Liver (tissue), 9 donors: ENCODE data around the gene CFAP99. TPM values are rescaled to one million over a fixed set of nuclear protein-coding genes. Genes with fewer than 3 reads are reported as not detected.

Experiments used
- DNase-seq: peaks from one replicate; pipeline ENCODE4 v3.0.0-alpha.2; 2017; ENCODE audit warnings: low spot score
- H3K27ac ChIP-seq, 2 donors: one replicate each; pipeline ENCODE4 v1.7.0; 2013; ENCODE audit warnings: inconsistent platforms in 2 of 2, low read length in 2 of 2, control low read depth in 1 of 2, low read depth in 1 of 2, mild to moderate bottlenecking in 1 of 2
- H3K27me3 ChIP-seq, 4 donors: one replicate each; pipeline versions ENCODE4 v1.6.1 to v1.7.0; 2013; ENCODE audit warnings: low read length in 3 of 4, inconsistent platforms in 1 of 4, mild to moderate bottlenecking in 1 of 4, moderate library complexity in 1 of 4; ENCODE audit not compliant: control insufficient read depth in 4 of 4, insufficient read depth in 4 of 4
- H3K36me3 ChIP-seq, 4 donors: one replicate each; pipeline versions ENCODE4 v1.6.1 to v1.7.0; 2013; ENCODE audit warnings: low read length in 3 of 4, mild to moderate bottlenecking in 3 of 4, low read depth in 1 of 4, moderate library complexity in 1 of 4; ENCODE audit not compliant: control insufficient read depth in 4 of 4, insufficient read depth in 3 of 4
- H3K4me1 ChIP-seq, 4 donors: one replicate each; pipeline versions ENCODE4 v1.6.1 to v1.7.0; 2013; ENCODE audit warnings: low read length in 3 of 4, mild to moderate bottlenecking in 3 of 4, moderate library complexity in 1 of 4; ENCODE audit not compliant: control insufficient read depth in 4 of 4, insufficient read depth in 4 of 4
- H3K4me3 ChIP-seq, 3 donors: one replicate each; pipeline versions ENCODE4 v1.6.1 to v1.7.0; 2013; ENCODE audit warnings: low read length in 3 of 3, control low read depth in 1 of 3, low read depth in 1 of 3, mild to moderate bottlenecking in 1 of 3
- H3K9ac ChIP-seq, 2 donors: one replicate each; pipeline ENCODE4 v1.7.0; 2013; ENCODE audit warnings: low read length in 2 of 2, mild to moderate bottlenecking in 2 of 2, moderate library complexity in 2 of 2, control low read depth in 1 of 2, low read depth in 1 of 2
- H3K9me3 ChIP-seq, 4 donors: one replicate each; pipeline versions ENCODE4 v1.6.1 to v1.7.0; 2013; ENCODE audit warnings: low read length in 3 of 4; ENCODE audit not compliant: control insufficient read depth in 4 of 4
- ATF3 ChIP-seq: IDR thresholded peaks from 2 replicates; pipeline ENCODE4 v1.6.1; 2016; ENCODE audit warnings: antibody characterized with exemption
- CTCF ChIP-seq: fragments of 150-350 bp; IDR thresholded peaks from 2 replicates; pipeline ENCODE4 v1.5.1; 2017; ENCODE audit warnings: improper control_type of control experiment, low read depth, low read length; ENCODE audit not compliant: missing input control
- FOXA1 ChIP-seq: IDR thresholded peaks from 2 replicates; pipeline ENCODE4 v1.6.1; 2016; ENCODE audit warnings: antibody characterized with exemption
- FOXA2 ChIP-seq: IDR thresholded peaks from 2 replicates; pipeline ENCODE4 v1.6.1; 2016; ENCODE audit warnings: antibody characterized with exemption
- GABPA ChIP-seq, 2 donors: IDR thresholded peaks in 1 of 2; conservative IDR thresholded peaks in 1 of 2; 2 replicates each; pipeline ENCODE4 v1.6.1; 2016; ENCODE audit warnings: antibody characterized with exemption in 2 of 2, mild to moderate bottlenecking in 1 of 2, moderate library complexity in 1 of 2
- HNF4A ChIP-seq, 2 donors: conservative IDR thresholded peaks; 2 replicates each; pipeline ENCODE4 v1.6.1; 2016; ENCODE audit warnings: antibody characterized with exemption in 2 of 2, mild to moderate bottlenecking in 2 of 2
- HNF4G ChIP-seq: IDR thresholded peaks from 2 replicates; pipeline ENCODE4 v1.6.1; 2016; ENCODE audit warnings: antibody characterized with exemption
- JUND ChIP-seq, 2 donors: IDR thresholded peaks; 2 replicates each; pipeline ENCODE4 v1.6.1; 2016; ENCODE audit warnings: antibody characterized with exemption in 2 of 2
- NR2F2 ChIP-seq: IDR thresholded peaks from 2 replicates; pipeline ENCODE4 v1.6.1; 2016; ENCODE audit warnings: antibody characterized with exemption
- RAD21 ChIP-seq, 2 donors: IDR thresholded peaks; 2 replicates each; pipeline ENCODE4 v1.6.1; 2016; ENCODE audit warnings: antibody characterized with exemption in 2 of 2, mild to moderate bottlenecking in 2 of 2
- RXRA ChIP-seq, 2 donors: IDR thresholded peaks; 2 replicates each; pipeline ENCODE4 v1.6.1; 2017 to 2018; ENCODE audit warnings: antibody characterized with exemption in 2 of 2, mild to moderate bottlenecking in 1 of 2
- SP1 ChIP-seq: IDR thresholded peaks from 2 replicates; pipeline ENCODE4 v1.6.1; 2018; ENCODE audit warnings: antibody characterized with exemption, mild to moderate bottlenecking
- YY1 ChIP-seq: IDR thresholded peaks from 2 replicates; pipeline ENCODE4 v1.6.1; 2016; ENCODE audit warnings: antibody characterized with exemption, mild to moderate bottlenecking
- ZBTB33 ChIP-seq: IDR thresholded peaks from 2 replicates; pipeline ENCODE4 v1.6.1; 2016; ENCODE audit warnings: antibody characterized with exemption
- WGBS: extraction: QIAGEN DNeasy Blood & Tissue Kit; methylation state at CpG from one replicate; pipeline ENCODE4 v1.1.7; 2013; 5-methylcytosine and 5-hydroxymethylcytosine counted together
- polyA plus RNA-seq, 2 donors: library from polyadenylated mRNA; stranded (reverse) in 1 of 2; unstranded in 1 of 2; fragments of 200-250 nt in 1 of 2; fragments of >200 nt in 1 of 2; fragmentation: Nextera tagmentation in 1 of 2; extraction: Ambion mirVana in 1 of 2; gene quantifications; one replicate each; pipeline versions ENCODE4 v1.2.1 to v1.2.3, GENCODE V29; 2013 to 2015
- total RNA-seq, 2 donors: library from RNA; depleted of rRNA; stranded (reverse); fragments of >200 nt; gene quantifications; one replicate each; pipeline ENCODE4 v1.2.3, GENCODE V29; 2014
- donor health status: healthy.
- donor health status: healthy.
- donor health status: healthy.
- donor health status: healthy.
- donor health status: healthy.

CFAP99 gene
- total and polyA plus RNA-seq, 4 donors = 0.33 to 0.36 TPM; not detected in 2

GRCh38 chr4:2396781-2397368 is 21.9 kb upstream of the CFAP99 start:
- WGBS = 86% methylated on average over 21 of the region's 21 CpGs
- DNase-seq = no peak

GRCh38 chr4:2397596-2398379 is 21.0 kb upstream of the CFAP99 start:
- H3K9ac ChIP-seq = no peak overlapping the region
- DNase-seq = no peak
- TF ChIP-seq JUND (IDR thresholded peaks at IDR 0.05) = no peak
- TF ChIP-seq FOXA2 = no peak
- TF ChIP-seq CTCF = no peak
- no peak for TF ChIP-seq RXRA (IDR thresholded peaks at IDR 0.05)
- H3K27ac ChIP-seq = no peak overlapping the region
- H3K36me3 ChIP-seq = no peaks in the 10 kb centered on the region
- no peaks in the 10 kb centered on the region for H3K27me3 ChIP-seq
- no peak overlapping the region for H3K4me3 ChIP-seq
- H3K4me1 ChIP-seq = peaks cover 2 to 13% (median 7%) of the 10 kb centered on the region in 4 donors
- no peaks in the 10 kb centered on the region for H3K9me3 ChIP-seq
- 84% methylated on average over 20 of the region's 20 CpGs for WGBS

More at GRCh38 chr4:2396781-2397368, 21.9 kb upstream of the CFAP99 start:
- Histone ChIP-seq H3K4me3 (no peak overlapping the region), H3K9me3 (no peaks in the 10 kb centered on the region), H3K27me3 (no peaks in the 10 kb centered on the region), H3K9ac (no peak overlapping the region), H3K36me3 (no peaks in the 10 kb centered on the region), H3K27ac (no peak overlapping the region), H3K4me1 (peaks cover 0 to 6% (median 3%) of the 10 kb centered on the region in 4 donors)
- TF ChIP-seq FOXA1 (no peak), NR2F2 (no peak), RAD21 (IDR thresholded peaks at IDR 0.05) (no peak), FOXA2 (no peak), SP1 (no peak), ZBTB33 (no peak), RXRA (IDR thresholded peaks at IDR 0.05) (no peak), GABPA (IDR thresholded peaks at IDR 0.05 in 1 of 2, conservative IDR thresholded peaks at IDR 0.05 in 1 of 2) (no peak), YY1 (no peak), HNF4A (conservative IDR thresholded peaks at IDR 0.05) (no peak), ATF3 (no peak)

GRCh38 chr4:2399216-2399615 is 19.5 kb upstream of the CFAP99 start:
- no peaks in the 10 kb centered on the region for H3K9me3 ChIP-seq
- H3K27me3 ChIP-seq = no peaks in the 10 kb centered on the region
- H3K4me1 ChIP-seq = peaks cover 2 to 10% (median 6%) of the 10 kb centered on the region in 4 donors
- no peak overlapping the region for H3K9ac ChIP-seq
- no peaks in the 10 kb centered on the region for H3K36me3 ChIP-seq
- TF ChIP-seq HNF4A (conservative IDR thresholded peaks at IDR 0.05) (no peak), HNF4G (no peak), CTCF (no peak)
- no peak overlapping the region for H3K4me3 ChIP-seq
- 91% methylated on average over 10 of the region's 10 CpGs for WGBS
- no peak for DNase-seq
- no peak overlapping the region for H3K27ac ChIP-seq
